Head of caudate nucleus (tissue), 42 donors: ENCODE measurements around the gene TIMM13.
"Not testable (repeated sequence)": the region's sequence is repeated elsewhere in the genome, so short reads cannot be mapped to it uniquely, and the experiment has no call there.

ENCODE experiments used
- DNase-seq, 42 donors: peaks; one replicate each; pipeline versions ENCODE4 v3.0.0 to v3.0.0-alpha.2; 2020 to 2021; ENCODE audit warnings: mixed read lengths in 7 of 42
- intact Hi-C: fragments of 100-400 bp; cut with DNase I; formaldehyde crosslinking; loops from one replicate; pipeline ENCODE4 v1.15.0; 2022

TIMM13 gene

DNA sequence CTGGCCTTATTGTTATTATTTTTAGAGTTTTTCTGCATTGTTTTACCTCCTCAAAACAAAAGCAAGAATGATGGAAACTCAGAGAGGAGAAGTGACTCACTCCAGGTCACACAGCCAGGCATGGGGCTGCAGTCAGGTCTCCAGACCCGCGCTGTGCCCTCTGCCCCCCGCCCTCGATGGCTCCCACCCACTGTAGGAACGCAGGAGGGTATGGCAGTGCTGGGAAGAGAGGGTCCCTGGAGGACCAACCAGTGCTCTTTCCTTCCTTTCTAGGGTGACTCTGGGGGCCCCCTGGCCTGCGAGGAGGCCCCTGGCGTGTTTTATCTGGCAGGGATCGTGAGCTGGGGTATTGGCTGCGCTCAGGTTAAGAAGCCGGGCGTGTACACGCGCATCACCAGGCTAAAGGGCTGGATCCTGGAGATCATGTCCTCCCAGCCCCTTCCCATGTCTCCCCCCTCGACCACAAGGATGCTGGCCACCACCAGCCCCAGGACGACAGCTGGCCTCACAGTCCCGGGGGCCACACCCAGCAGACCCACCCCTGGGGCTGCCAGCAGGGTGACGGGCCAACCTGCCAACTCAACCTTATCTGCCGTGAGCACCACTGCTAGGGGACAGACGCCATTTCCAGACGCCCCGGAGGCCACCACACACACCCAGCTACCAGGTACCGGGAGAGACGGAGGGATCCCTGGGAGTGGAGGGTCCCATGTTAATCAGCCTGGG, 5.6 kb downstream of the TIMM13 start:
- intact Hi-C loops, result no loop called here
- DNase-seq, result no peak

DNA sequence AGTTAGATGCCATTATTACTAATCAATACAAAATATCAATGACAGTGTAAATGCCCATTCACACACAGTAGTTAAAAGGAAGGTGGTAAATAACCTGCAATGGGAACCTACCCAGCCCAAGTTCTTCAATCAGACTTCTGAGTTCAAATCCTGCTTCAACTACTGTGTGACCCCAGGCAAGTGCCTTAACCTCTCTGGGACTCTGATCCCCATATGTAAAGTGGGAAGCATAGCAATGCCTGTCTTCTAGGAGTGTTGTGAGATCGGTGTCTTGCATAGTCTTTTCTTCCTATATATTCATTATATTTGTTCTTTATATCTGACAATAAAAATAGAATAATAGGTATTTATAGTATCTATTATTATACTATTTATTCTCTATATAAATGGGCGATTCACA, 6.9 kb downstream of the TIMM13 start:
- no peak for DNase-seq
- intact Hi-C loops, result no loop called here

DNA sequence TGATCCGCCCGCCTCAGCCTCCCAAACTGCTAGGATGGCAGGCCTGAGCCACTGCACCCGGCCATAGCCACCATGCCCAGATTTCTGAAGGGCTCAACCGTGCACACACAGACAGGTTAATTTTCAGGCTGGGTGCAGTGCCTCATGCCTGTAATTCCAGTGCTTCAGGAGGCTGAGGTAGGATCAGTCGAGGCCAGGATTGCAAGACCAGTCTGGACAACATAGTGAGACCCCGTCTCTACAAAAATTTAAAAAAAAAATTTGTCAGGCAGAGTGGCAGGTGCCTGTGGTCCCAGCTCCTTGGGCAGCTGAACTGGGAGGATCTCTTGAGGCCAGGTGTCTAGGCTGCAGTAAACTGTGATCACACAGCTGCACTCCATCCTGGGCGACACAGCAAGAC, 7.6 kb downstream of the TIMM13 start:
- no peak for DNase-seq
- intact Hi-C loops, result no loop called here

DNA sequence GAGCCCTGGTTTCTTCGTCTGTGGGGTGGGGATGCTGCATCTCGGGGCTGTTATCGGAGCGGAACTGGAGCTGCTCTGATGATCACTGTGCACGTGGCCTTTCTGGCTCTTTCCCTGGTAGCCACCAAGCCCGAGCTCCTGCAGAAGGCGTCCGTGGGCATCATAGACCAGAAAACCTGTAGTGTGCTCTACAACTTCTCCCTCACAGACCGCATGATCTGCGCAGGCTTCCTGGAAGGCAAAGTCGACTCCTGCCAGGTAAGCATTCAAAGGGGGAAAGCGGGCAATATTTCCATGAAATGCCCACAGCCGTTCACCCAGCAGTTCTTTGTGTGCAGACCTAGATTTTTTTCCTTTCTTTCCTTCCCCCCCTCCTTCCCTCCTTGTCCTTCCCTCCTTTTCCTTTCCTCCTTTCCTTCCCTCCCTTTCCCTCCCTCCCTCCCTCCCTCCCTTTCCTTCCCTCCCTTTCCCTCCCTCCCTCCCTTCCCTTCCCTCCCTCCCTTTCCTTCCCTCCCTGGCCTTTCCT, 9.4 kb downstream of the TIMM13 start:
- intact Hi-C loops, result no loop called here
- no peak for DNase-seq

DNA sequence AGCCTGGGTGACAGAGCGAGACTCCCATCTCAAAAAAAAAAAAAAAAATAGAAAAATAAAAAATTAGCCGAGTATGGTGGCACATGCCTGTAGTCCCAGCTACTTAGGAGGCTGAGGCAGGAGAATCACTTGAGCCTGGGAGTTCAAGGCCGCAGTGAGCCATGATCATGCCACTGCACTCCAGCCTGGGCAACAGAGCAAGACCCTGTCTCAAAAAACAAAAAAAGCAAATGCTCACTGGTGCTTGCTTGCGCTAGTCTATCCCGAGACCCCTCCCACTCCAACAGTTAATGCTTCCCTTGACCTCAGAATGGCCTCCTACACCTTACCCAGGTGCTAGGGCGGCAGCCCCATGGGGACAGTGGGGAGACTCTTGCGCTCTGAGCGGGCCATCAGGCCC, 9.9 kb downstream of the TIMM13 start:
- DNase-seq, intact Hi-C loops: not testable (repeated sequence)

DNA sequence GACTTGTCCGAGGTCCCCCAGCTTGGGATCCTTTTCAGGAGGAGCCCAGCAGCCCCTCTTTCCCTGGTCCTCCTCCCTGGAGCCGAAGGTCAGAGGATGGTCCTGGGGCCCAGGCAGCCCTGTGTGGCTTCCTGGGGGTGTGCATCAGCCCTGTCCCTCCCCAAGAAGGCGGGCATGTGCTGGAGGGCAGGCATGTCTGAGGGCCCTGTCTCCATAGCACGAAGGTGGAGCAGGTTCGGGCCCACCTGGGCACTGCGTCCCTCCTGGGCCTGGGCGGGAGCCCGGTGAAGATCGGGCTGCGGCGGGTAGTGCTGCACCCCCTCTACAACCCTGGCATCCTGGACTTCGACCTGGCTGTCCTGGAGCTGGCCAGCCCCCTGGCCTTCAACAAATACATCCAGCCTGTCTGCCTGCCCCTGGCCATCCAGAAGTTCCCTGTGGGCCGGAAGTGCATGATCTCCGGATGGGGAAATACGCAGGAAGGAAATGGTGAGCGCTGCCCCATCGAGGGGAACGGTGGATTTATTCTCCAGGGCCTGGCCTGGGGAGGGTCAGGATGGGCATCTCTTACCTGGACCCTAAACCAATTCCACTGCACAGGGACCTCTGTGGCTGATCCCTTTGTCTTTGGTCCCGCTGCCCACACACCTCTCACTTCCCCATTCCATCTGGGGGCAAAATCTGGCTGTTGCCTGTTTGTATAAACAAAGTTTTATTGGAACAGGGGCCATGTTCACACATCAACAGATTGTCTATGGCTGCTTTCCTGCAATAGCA, 10.9 kb downstream of the TIMM13 start:
- intact Hi-C loops, result no loop called here
- no peak for DNase-seq

DNA sequence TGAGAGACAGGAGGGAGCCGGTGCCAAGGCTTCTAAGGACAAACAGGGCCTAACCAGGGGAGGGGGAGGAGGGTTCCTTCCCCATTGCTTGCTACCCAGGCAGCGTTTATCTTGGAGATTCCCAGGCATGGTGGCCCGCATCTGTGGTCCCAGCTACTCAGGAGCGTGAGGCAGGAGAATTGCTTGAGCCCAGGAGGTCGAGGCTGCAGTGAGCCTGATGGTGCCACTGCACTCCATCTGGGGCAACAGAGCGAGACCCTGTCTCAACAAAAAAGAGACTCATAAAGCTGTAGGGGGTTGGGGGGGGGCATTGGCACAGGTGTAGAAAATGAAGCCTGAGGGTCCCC, 11.4 kb downstream of the TIMM13 start:
- intact Hi-C loops, result no loop called here
- no peak for DNase-seq

DNA sequence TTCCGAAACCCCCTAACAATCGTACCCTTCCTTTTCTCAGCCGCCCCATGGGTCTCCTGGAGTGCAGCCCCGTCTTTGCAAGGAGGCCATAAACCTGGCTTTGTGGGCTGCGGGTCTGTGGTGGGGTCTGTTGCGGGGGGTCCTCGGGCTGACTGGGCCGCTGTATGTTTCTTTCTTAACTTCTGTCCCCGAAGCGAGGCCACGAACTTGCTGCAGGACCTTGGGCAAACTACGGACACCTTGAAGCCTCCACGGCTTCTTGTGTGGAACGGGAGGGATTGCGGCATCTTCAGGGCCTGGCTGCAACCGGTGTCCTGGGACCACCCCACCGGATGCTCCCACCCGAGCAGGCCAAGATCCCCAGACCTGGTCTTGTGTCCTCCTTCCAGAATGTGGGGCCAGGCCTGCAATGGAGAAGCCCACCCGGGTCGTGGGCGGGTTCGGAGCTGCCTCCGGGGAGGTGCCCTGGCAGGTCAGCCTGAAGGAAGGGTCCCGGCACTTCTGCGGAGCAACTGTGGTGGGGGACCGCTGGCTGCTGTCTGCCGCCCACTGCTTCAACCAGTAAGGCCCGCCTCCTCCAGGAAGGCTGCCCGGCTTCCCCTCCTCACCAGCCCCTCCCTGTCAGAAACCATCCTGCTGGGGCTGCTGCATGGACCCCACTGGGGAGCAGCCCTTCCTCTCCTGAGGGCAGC, 12.0 kb downstream of the TIMM13 start:
- no peak for DNase-seq
- intact Hi-C loops, result no loop called here

DNA sequence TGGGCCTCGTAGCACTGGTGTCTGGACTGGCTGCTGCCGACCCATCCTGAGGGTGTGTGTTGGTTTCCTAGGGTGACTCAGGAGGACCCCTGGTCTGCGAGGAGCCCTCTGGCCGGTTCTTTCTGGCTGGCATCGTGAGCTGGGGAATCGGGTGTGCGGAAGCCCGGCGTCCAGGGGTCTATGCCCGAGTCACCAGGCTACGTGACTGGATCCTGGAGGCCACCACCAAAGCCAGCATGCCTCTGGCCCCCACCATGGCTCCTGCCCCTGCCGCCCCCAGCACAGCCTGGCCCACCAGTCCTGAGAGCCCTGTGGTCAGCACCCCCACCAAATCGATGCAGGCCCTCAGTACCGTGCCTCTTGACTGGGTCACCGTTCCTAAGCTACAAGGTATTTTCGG, 13.8 kb downstream of the TIMM13 start:
- DNase-seq, result no peak

DNA sequence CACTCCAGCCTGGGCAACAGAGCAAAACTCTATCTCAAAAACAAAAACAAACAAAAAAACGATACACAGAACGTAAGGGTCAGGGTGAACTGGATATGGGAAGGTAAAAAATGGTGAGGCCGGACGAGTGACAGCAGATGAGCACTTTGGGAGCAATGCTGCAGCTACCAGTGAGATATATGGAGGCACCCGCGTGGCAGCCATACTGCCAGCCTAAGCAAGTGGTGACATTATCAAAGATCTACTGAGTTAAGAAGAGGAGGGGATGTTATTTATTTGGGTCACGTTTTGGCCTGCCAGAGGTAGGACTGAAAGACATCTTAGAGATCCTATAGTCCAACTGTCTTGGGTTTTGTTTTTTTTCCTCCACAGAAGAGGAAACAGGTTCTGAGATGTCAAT, 14.2 kb downstream of the TIMM13 start:
- intact Hi-C loops, result no loop called here

More for the DNA sequence above, 13.8 kb downstream of the TIMM13 start:
- intact Hi-C loops, result no loop called here

DNA sequence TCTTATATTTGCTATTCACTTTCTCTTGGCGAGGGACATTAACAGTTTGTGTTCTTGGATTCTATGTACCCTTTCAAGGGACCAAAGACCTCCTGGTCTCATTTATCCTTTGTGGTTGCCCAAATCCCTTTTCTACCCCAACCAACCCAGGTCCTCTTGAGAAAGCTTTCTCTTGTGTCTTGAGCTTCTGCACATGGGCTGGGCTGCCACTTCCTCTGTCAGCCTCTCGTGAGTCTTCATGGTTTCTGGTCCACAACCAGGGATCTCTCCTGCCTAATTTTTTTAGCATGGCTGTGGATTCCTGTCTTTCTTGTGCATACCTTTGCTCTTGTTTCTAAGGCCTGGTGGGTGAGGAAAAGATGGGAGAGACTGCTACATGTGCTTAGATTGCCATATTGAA, 14.9 kb downstream of the TIMM13 start:
- no peak for DNase-seq
- intact Hi-C loops, result no loop called here

More for the DNA sequence above, 14.2 kb downstream of the TIMM13 start:
- no peak for DNase-seq

DNA sequence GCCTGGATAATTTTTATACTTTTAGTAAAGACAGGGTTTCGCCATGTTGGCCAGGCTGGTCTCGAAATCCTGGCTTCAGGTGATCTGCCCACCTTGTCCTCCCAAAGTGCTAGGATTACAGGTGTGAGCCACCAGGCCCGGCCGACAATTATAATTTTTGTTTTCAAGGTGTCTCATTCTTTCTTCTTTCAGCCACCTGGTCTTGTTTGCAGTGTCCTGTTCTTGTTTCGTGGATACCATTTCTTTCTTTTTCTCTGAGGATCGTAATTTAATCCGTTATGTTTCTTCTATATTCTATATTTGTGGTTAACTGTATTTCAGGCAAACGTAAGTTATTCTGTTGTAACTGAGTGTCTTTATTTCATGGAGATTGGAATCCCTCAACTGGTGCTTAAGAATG, 15.7 kb downstream of the TIMM13 start:
- DNase-seq, result no peak
- intact Hi-C loops, result no loop called here

DNA sequence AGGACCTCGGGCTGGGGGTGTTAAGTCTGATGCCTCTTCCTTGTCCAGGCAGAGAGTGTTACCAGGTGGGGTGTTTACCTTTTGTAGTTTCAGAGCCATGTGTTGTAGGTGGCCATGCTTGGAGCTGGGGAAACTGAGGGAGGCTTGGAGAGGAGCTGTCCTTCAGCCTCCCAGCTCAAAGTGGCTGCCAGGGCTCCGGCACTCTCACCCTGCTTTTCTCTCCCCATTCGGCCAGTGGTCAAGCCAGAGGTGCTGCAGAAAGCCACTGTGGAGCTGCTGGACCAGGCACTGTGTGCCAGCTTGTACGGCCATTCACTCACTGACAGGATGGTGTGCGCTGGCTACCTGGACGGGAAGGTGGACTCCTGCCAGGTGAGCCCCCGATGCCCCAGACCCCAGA, 17.4 kb downstream of the TIMM13 start:
- intact Hi-C loops, result no loop called here
- no peak for DNase-seq

DNA sequence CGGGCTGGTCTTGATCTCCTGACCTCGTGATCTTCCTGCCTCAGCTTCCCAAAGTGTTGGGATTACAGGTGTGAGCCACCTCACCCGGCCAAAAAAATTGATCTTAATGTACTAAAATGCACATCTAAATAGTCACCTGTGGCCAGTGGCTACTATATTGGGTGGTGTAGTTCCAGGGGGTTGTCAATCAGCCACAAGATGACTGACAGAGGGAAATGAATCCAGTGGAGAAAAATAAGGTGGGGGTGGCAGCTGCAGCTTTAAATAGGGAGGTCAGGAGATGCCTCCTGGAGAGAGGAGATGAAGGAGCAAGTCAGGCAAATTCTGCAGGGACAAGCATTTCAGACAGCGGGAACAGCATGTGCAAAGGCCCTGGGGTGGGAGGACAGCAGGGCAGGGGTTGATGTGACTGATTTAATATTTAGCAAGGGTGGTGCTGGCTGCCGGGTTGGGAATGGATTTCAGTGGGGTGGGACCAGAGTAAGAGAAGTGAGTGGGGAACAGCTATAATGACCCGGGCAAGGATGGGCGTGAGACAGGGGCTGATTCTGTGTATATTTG, 18.0 kb downstream of the TIMM13 start:
- DNase-seq, result no peak
- intact Hi-C loops, result no loop called here

DNA sequence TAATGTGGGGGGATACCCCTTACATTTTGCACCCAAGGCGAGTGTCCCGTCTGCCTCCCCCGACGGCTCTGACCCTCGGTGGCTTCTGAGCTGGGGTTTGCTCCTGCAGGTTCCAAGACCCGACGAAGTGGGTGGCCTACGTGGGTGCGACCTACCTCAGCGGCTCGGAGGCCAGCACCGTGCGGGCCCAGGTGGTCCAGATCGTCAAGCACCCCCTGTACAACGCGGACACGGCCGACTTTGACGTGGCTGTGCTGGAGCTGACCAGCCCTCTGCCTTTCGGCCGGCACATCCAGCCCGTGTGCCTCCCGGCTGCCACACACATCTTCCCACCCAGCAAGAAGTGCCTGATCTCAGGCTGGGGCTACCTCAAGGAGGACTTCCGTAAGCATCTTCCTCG, 19.1 kb downstream of the TIMM13 start:
- intact Hi-C loops, result no loop called here
- no peak for DNase-seq

DNA sequence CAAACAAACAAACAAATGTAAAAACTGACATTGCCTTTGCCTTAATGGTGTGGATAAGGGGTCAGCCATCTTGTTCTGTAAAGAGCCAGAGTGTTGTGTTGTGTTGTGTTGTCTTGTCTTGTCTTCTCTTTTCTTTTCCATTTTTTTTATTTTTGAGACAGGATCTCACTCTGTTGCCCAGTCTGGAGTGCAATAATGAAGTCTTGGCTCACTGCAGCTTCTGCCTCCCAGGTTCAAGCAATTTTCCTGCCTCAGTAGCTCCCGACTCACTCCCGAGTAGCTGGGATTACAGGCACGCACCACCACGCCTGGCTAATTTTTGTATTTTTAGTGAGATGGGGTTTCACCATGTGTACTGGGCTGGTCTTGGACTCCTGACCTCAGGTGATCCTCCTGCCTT, 27.8 kb downstream of the TIMM13 start:
- intact Hi-C loops, result no loop called here

DNA sequence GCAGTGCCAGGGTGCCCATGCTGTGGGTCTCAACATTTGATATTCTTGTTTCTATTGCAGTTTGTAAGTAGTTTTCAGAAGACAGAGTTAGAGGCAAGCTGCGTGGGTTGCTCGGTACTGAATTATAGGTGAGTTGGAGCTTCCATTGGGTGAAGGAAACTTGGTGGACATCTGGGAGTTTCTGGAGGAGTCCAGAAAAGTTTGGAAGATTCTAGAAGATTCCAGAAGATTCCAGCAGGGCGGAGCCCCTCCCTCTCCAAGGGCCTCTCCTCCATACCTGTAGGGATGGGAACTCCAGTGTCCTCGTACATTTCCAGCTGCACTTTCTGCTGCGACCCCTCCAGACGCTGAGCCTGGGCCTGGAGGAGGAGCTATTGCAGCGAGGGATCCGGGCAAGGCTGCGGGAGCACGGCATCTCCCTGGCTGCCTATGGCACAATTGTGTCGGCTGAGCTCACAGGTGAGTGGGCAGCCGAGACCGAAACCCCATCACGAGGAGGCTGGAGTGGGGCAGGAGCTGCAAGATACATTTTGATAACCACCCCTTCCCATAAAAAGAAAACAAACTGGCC, 28.6 kb downstream of the TIMM13 start:
- intact Hi-C loops, result no loop called here

More for the DNA sequence above, 27.8 kb downstream of the TIMM13 start:
- DNase-seq, result no peak

DNA sequence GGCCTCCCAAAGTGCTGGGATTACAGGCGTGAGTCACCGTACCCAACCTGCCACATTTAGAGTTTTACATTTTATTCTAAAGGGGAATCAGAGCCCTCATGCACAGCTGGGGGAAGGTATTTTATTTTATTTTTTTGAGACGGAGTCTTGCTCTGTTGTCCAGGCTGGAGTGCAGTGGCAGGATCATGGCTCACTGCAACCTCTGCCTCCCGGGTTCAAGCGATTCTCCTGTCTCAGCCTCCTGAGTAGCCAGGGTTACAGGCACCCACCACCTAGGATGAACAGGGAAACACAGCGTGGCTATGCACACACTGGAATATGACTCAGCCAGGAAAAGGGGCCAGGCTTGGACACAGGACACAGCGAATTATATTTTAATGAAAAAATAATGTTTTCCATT, 30.2 kb downstream of the TIMM13 start:
- intact Hi-C loops, DNase-seq: not testable (repeated sequence)

More for the DNA sequence above, 28.6 kb downstream of the TIMM13 start:
- no peak for DNase-seq

DNA sequence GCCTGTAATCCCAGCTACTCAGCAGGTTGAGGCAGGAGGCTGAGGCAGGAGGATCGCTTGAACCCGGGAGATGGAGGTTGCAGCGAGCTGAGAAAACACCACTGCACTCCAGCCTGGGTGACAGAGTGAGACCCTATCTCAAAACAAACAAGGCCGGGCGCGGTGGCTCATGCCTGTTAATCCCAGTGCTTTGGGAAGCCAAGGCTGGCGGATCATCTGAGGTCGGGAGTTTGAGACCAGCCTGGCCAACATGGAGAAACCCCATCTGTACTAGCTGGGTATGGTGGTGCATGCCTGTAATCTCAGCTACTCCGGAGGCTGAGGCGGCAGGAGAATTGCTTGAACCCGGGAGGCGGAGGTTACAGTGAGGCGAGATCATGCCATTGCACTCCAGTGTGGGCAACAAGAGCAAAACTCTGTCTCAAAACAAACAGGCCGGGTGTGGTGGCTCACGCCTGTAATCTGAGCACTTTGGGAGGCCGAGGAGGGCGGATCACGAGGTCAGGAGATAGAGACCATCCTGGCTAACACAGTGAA, 32.0 kb downstream of the TIMM13 start:
- intact Hi-C loops, DNase-seq: not testable (repeated sequence)
